Osteocyte (in vitro differentiated cells): Measurements from ENCODE around the gene MED6. TPM values are rescaled to one million over a fixed set of nuclear protein-coding genes. Genes with fewer than 3 reads are reported as not detected.

ENCODE experiments used
- DNase-seq: peaks from one replicate; pipeline ENCODE4 v3.0.0; 2021; ENCODE audit warnings: mixed read lengths; ENCODE audit not compliant: unreplicated experiment; ENCODE audit errors: extremely low spot score
- H3K27ac Mint-ChIP-seq: one replicate; pipeline ENCODE4 v1.8.0; 2021; ENCODE audit warnings: mild to moderate bottlenecking, mixed read lengths; ENCODE audit not compliant: unreplicated experiment
- H3K27me3 Mint-ChIP-seq: one replicate; pipeline ENCODE4 v1.8.0; 2021; ENCODE audit warnings: mixed read lengths; ENCODE audit not compliant: unreplicated experiment
- H3K36me3 Mint-ChIP-seq: one replicate; pipeline ENCODE4 v1.8.0; 2021; ENCODE audit warnings: mixed read lengths; ENCODE audit not compliant: unreplicated experiment
- H3K4me1 Mint-ChIP-seq: one replicate; pipeline ENCODE4 v1.8.0; 2021; ENCODE audit warnings: mixed read lengths; ENCODE audit not compliant: unreplicated experiment
- H3K4me3 Mint-ChIP-seq: one replicate; pipeline ENCODE4 v1.8.0; 2021; ENCODE audit warnings: mild to moderate bottlenecking, moderate library complexity, mixed read lengths; ENCODE audit not compliant: unreplicated experiment
- H3K9me3 Mint-ChIP-seq: one replicate; pipeline ENCODE4 v1.8.0; 2021; ENCODE audit warnings: mixed read lengths; ENCODE audit not compliant: unreplicated experiment
- CTCF ChIP-seq: fragments of 200-600 bp; sonication (generic); IDR thresholded peaks from 2 replicates; pipeline ENCODE4 v1.5.0; 2021; ENCODE audit warnings: antibody characterized with exemption, mild to moderate bottlenecking, moderate library complexity
- total RNA-seq: library from RNA; stranded (reverse); gene quantifications from 2 replicates; pipeline ENCODE4 v1.2.1, GENCODE V29; 2021

The MED6 gene
- total RNA-seq, 1 donor from 2014 or later = 36.1 TPM

- TF ChIP-seq CTCF = no peak
- DNase-seq = no peak
- H3K27ac Mint-ChIP-seq = no peak overlapping the region
- no peaks in the 10 kb centered on the region for H3K4me1 Mint-ChIP-seq
- H3K9me3 Mint-ChIP-seq = no peaks in the 10 kb centered on the region
- peaks cover 46% of the 10 kb centered on the region for H3K27me3 Mint-ChIP-seq
- H3K36me3 Mint-ChIP-seq = no peaks in the 10 kb centered on the region
- H3K4me3 Mint-ChIP-seq = no peak overlapping the region
Measured at GRCh38 chr14:70619708-70620107, 19.3 kb upstream of the MED6 start.

- H3K4me1 Mint-ChIP-seq = no peaks in the 10 kb centered on the region
- H3K27ac Mint-ChIP-seq = no peak overlapping the region
- no peak for DNase-seq
Measured at GRCh38 chr14:70618314-70618713, 17.9 kb upstream of the MED6 start.

GRCh38 chr14:70616646-70617045 lies 16.2 kb upstream of the MED6 start:
- no peak for DNase-seq
- H3K27me3 Mint-ChIP-seq = peaks cover 27% of the 10 kb centered on the region
- no peaks in the 10 kb centered on the region for H3K4me1 Mint-ChIP-seq
- H3K27ac Mint-ChIP-seq = no peak overlapping the region
- H3K9me3 Mint-ChIP-seq = no peaks in the 10 kb centered on the region
- no peak overlapping the region for H3K4me3 Mint-ChIP-seq
- no peak for TF ChIP-seq CTCF
- H3K36me3 Mint-ChIP-seq = no peaks in the 10 kb centered on the region

More at GRCh38 chr14:70618314-70618713, 17.9 kb upstream of the MED6 start:
- H3K4me3 Mint-ChIP-seq = no peak overlapping the region
- no peaks in the 10 kb centered on the region for H3K9me3 Mint-ChIP-seq
- peaks cover 40% of the 10 kb centered on the region for H3K27me3 Mint-ChIP-seq
- no peak for TF ChIP-seq CTCF
- H3K36me3 Mint-ChIP-seq = no peaks in the 10 kb centered on the region

- no peak for DNase-seq
- peaks cover 37% of the 10 kb centered on the region for H3K27me3 Mint-ChIP-seq
- H3K4me3 Mint-ChIP-seq = no peak overlapping the region
- no peak overlapping the region for H3K27ac Mint-ChIP-seq
- H3K36me3 Mint-ChIP-seq = no peaks in the 10 kb centered on the region
- TF ChIP-seq CTCF = no peak
- H3K4me1 Mint-ChIP-seq = no peaks in the 10 kb centered on the region
- no peaks in the 10 kb centered on the region for H3K9me3 Mint-ChIP-seq
Measured at GRCh38 chr14:70611216-70611615, 10.8 kb upstream of the MED6 start.

- Mint-ChIP-seq H3K36me3 (no peaks in the 10 kb centered on the region), H3K4me1 (peaks cover 22% of the 10 kb centered on the region), H3K27me3 (peaks cover 15% of the 10 kb centered on the region), H3K27ac (no peak overlapping the region), H3K9me3 (no peaks in the 10 kb centered on the region), H3K4me3 (no peak overlapping the region)
- DNase-seq = no peak
- no peak for TF ChIP-seq CTCF
Measured at GRCh38 chr14:70602254-70602653, 1.8 kb upstream of the MED6 start.
